HG03432 (cell line): Measurements from ENCODE around the gene ZNF688.
"Not testable (repeated sequence)": the region's sequence is repeated elsewhere in the genome, so short reads cannot be mapped to it uniquely, and the experiment has no call there.

Experiments
- ATAC-seq: cut with Tn5 transposase; IDR thresholded peaks from one replicate; pipeline ENCODE4 v1.9.1; 2021; ENCODE audit warnings: mild to moderate bottlenecking, moderate library complexity; ENCODE audit not compliant: unreplicated experiment

The ZNF688 gene

DNA sequence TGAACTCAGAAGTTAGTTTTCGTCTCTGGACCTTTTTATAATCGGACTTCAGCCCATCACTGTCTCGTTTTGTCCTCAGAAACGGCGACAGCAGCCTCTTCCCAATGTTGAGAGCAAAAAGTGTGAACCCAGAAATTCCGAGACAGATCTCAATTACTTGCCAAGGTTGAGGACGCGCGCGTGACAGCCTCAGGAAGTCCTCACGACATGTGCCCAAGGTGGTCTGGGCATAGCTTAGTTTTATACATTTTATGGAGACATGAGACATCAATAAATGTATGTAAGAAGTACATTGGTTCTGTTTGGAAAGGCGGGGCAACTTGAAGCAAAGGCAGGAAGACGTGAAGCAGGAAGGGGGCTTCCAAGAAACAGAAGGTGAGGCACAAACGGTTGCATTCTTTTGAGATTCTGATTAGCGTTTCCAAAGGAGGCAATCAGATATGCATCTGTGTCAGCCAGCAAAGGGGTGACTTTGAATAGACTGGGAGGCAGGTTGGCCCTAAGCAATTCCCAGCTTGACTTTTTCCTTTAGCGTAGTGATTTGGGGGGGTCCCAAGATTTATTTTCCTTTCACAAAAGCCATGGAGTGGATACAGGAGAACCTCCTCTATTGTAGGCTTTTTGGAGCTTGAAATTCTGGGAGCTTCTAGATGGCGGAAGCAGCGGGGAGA lies 36.3 kb downstream of the ZNF688 start:
- ATAC-seq, result peak; percentile 5

DNA sequence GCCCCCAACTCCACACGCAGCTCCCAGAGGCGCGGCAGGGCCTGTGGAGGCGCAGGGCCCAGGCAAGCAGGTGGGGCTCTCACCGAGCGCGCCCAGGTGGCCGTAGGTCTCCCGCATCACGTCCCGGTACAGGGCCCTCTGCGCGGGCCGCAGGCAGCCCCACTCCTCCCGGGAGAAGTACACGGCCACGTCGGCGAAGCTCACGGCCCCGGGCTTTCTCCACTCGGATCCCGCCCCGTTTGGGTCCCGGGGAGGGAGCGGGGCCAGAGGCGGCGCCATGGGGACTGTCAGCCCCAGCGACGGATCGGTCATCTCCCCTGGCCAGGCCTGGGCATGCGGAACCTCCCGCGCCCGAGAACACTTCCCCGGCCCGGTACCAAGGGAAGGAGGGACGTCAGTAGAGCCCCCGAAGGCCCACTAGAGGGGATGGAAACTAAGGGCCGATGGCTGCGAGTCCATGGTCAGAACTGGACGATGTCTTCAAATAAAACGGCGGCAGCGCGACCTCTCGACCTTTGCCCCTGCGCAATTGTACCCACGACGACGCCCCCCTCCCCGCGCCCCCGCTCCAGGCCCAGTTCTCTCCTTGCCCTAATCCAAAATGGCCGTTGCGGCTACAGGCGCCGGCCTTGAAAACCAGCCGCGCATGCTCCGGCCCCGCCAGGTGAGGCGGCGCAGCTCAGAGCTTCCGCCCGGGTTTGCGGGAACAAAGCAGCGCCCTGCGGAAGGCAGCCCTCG lies 37.0 kb downstream of the ZNF688 start, which contains the start of gene ZNF747:
Gene ZNF747, minus strand, starts transcription at position 491 of the 738 bp plus-strand sequence. Its CDS starts 179 bp downstream, at position 312.
- ATAC-seq, result peak; percentile 70

DNA sequence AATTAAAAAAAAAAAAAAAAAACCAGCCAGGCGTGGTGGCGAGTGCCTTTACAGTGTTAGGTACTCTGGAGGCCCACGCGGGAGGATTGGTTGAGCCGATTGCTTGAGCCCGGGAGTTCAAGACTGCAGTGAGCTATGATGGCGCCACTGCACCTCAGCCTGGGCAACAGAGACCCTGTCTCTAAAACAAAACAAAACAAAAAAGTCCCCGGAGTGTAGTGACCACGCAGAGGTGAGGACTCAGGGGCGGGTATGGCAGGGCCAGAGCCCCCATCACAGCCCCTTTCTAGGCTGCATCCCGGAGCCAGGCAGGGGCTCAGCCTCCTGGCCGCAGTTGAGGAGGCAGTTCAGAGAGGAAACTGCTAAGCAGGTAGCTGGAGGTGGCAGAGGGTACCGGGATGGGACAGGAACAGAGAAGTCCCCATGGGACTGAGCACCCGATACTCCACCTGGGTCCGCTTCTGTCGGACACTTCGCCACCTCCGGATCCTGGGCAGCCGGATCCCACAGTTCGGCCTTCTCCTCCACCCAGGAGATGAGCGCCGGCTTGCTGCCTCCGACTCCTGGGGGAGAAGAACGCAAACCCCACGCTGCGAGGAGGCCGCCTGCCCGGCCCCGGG lies 37.7 kb downstream of the ZNF688 start:
- ATAC-seq, result peak; percentile 20

DNA sequence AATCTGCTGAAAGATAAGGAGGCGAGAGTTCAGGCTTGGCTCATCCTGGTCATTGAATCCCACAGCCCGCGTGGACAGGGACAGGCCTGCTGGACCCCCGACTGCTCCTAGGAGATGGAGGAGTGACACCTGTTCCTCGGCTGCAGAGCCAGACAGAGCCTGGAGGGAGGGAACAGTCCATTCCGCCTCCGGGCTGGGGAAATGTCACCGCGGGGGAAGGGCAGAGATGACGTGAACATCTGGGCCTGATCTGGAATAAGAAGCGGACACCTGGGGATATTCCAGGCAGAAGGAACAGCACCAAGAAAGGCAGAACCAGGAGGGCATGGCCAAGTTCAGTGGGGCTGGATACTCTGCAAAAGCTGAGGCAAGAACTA lies 38.4 kb downstream of the ZNF688 start:
- no peak for ATAC-seq

DNA sequence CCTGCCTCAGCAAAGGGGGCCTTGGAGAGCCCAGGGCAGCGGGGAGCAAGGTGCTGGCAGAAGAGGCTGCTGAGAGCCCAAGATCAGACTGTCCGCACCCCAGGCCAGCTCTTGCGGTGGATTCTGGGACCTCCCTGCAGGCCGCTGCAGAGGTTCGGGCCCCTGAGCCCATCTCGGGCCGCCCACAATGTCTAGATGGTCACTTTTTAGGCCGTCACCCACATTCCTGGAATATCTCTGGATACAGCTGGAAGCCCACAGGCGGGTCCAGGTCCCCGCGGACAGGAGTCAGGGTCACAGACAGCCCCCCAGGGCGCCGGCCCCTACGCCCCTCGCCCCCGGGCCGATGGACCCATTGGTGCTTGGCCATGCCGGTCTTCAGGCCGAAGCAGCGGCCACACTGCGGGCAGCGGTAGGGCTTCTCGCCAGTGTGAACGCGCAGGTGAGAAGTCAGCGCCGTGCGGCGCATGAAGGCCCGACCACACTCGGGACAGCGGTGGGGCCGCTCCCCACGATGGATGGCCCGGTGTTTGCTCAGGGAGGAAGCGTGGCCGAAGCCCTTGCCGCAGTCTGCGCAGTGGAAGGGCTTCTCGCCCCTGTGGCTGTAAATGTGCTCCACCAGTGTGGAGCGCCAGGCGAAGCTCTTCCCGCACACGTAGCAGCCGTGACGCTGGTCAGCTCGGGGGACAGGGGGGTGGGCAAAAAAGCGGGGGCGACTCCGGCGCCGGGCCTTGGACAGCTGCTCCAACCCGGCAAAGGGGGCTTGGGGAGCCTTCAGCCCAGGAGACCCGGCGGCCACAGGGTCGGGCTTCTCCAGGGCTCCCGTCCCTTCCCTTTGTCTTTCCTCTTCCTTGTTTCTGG lies 39.0 kb downstream of the ZNF688 start:
- no peak for ATAC-seq

DNA sequence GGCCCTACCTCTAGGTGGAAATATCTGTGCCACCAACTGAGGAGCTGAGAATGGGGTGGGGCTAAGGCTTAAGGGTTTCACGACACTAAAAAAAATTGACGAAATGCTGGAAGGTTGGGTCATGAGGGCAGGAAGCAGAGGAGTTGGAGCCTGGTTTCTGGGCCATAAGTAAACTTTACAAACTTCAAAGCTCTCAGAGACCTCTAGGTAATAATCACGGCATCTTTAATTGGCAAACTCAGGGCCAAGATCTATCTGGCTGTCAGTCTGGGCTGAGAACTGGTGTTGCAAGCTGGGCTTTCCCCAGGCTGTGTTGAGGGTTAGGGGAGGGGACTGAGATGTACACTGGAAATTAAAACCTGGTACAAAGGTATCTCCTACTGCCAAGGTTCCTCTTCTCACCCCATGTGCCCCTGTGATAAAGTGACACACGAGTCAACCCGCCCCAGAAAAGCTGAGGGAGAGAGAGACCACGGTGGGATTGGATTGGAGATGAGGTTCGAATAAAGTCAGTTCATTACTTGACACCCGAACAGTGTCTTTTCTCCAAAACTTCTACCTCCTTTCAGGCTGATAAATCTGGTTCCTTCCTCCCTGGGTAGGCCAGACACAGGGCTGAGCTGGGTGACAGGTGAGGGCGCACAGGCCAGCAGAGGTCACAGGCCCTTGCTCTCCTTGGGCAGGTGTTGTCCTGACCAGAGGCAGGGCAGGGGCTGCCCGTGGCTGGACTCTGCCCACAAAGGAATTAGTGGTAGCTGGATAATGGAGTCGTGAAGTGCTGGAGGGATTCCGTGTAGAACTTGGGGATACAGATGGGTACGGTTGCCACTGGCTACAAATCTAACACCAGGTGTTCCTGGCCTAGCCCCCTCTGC lies 41.1 kb downstream of the ZNF688 start:
- no peak for ATAC-seq

DNA sequence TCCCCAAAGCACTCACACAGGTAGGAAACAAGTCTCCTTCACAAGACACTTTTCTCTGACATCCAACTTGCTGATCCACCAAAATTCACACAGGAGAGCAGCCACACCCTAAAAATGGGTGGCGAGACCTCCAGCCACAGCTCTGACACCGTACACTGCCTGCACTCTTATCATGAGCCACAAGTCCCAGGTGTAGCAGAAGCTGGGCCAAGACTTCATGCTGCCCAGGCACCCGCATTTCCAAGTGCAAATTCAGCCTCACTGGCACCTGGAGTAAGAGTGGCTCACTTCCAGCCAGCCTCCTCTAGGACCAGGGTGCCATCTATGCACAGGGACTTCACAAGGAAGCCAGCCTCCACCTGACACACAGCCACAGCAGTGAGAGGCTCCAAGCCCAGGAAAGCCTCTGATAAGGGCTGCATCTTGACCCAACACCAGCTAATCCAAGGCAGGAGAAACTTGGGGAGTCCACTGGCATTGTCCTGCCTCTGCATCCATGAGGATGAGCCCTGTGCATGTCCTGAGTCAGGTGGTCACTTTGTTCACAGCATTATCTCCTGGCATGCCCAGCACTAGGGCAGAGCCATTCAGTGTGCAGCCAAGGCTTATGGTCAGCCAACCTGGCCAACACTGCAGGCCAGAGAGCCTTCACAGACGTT lies 42.6 kb downstream of the ZNF688 start:
- ATAC-seq, result no peak

DNA sequence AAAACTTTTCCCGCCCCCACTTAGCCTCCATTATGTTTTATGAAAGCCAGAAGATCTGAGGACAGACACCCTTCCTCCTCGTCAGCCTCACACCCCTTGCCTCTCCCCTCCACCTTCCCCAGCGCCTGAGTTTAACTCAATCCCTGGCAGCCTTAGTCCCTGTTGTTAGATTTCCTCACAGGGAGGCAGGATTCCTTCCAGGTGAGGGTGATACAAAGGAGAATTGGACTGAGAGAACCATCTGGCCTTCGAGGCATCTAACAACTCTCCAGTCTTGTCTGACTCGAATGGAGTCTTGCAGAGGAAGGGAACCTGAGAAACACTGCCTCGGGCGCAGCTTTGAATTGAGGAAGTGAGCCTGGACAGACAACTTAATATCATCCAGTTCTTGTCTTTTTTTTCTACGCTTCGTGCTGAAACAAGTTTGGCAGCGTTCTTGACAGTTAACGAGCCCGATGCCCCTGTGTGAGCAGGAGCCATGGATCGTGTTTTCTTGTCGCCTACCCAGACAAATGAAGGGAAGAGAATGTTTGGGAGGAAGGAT lies 43.8 kb downstream of the ZNF688 start:
- ATAC-seq, result no peak

DNA sequence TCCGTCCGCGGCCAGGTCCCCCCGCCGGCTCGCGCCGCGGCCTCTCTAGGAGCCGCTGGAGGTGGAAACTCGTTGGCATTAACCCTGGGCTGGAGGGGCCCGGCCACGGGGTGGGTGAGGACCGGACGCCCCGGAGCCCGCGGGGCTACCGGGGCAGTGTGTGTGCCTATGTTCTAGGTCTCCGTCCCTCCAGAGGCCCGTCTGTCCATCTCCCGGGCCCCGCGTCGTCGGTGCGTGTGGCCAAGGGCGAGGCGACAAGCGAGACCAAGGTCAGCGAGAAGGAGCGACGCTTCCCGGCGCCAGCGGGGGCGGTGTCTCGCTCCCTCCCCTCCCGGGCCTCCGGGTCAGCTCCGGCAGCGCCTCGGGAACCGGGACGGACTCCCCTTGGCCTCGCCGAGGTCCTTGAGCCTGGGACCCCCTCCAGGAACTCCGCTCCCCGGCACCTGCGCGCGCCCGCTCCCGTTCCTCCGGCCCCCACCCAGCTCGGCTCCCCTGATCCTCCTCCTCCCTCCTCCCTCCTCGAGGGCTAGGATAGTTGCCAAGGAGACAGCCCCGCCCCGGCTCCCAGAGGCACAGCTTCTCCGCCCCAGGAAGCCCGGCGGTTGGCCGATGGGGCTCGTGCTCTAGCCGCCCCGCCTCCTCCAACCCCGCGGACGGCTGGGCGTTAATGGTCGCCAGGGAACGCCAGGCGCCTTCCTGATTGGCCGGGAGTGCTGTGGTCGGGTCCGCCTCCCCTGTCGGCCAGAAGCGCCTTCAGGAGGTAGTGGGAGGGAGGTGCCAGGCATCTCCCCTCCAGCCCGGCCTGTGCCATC lies 44.5 kb downstream of the ZNF688 start:
- peak; percentile 84 for ATAC-seq

DNA sequence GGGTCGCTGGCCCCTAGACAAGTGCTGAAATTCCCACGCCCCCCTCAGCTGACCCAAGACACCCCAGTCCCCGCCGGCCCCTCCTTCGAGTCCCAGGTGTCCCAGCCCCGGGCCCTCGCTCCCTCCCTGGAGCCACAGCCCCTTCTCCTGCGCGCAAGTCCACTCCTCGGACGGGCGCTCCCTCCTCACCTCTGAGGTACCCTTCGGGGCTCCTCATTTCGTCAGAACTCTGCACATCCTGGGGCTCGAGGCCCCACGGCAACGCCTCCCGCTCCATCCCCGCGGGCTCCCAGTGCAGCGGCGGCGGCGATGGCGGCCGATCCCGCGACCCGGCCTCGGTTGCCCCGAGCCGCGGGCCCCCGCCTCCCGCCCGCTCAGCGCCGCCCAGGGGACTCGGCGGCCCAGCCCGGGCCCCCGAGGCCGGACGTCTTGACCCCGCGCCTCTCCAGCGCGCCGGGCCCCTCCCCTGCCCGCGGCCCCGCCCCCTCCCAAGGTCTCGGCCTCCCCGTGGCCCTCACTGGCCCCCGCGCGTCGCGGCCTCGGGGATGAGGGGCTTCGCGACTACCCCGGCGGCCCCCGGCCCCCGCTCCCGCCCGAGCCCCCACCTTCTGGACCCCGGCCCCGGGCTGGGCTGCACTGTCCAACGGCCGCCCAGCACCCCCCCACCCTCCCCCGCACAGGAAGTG lies 45.2 kb downstream of the ZNF688 start, which contains the start of gene ZNF768:
Gene ZNF768, minus strand, starts transcription at position 430 of the 686 bp plus-strand sequence. Its CDS starts 153 bp downstream, at position 277.
- peak; percentile 26 for ATAC-seq

DNA sequence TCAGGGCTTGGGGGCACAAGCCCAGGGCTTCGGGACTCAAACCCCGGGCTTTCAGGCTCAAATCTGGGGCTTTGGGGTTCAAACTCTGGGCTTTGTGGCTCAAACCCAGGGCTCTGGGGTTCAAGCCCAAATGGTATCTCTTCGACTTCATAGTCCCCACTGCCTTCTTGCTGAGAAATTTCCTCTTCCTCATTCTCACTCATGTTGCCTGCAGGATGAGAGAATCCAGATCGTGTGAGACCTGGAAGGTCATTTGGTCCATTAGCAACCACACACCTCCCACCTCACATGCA lies 45.7 kb downstream of the ZNF688 start:
- no peak for ATAC-seq

DNA sequence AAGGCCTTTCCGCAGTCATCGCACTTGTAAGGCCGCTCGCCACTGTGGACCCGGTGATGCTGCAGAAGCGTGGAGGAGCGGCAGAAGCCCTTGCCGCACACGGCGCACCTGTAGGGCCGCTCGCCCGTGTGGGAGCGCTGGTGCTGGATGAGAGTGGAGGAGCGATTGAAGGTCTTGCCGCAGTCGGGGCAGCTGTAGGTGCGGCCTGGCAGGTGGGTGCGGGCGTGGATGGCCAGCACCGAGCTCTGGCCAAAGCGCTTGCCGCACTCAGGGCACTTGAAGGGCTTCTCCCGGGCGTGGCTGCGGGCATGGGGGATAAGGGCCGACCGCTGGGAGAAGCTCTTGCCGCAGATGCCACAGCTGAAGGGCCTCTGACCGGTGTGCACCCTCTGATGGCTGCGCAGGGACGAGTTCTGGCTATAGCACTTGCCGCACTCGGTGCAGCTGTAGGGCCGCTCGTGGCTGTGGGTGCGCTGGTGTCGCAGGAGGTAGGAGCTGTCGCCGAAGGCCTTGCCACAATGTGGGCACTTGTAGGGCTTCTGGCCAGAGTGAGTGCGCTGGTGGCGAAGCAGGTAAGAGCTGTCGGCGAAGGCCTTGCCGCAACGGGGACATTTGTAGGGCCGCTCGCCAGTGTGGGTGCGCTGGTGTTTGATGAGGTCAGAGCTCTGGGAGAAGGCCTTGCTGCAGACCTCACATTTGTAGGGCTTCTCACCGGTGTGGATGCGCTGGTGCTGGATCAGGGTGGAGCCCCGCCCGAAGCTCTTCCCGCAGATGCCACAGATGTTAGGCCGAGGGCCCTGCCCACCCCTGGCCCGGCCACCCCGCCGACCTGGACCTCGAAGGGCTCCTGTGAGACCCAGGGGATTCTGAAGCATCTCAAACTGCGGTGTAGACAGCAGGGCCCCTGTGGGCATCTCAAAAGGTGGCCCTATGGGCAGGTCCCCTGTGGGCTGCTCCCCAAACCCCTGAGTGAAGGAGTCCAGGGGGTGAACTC lies 46.6 kb downstream of the ZNF688 start:
- ATAC-seq, result no peak

DNA sequence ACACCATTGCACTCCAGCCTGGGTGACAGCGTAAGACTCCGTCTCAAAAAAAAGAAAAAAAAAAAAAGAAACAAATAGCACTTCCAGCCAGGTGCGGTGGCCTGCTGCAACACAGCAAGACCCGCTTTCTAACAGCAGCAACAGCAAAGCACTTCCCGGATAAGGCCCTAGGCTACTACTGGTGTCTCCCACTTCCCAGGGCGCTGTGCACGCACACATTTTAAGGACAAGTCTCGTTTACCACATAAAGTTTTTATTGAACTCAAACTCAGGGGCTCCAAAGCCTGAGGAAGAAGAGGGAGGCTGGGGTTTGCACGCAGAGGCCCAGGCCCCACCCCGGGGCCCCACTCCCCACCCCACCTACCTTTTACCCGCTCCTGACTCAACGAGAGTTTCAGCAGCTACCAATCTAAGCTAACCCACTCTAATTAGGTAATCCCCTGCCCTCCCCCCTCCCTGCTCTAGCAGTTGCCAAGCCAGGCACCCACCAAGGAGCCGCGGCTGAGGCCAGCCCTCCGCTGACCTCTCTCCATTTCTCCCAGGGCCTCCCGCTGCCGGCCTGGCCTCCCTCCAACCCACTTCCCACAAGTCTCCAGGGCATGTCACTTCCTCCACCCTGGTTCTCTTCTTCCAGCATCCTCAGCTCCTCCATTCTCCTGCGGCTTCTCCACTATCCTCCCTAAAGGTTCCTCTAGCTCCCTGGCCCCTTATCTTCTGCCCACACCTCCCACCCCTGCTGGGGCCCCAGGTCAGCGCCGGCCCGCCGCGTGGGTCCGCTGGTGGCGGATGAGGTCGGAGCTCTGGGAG lies 47.5 kb downstream of the ZNF688 start:
- no peak for ATAC-seq

DNA sequence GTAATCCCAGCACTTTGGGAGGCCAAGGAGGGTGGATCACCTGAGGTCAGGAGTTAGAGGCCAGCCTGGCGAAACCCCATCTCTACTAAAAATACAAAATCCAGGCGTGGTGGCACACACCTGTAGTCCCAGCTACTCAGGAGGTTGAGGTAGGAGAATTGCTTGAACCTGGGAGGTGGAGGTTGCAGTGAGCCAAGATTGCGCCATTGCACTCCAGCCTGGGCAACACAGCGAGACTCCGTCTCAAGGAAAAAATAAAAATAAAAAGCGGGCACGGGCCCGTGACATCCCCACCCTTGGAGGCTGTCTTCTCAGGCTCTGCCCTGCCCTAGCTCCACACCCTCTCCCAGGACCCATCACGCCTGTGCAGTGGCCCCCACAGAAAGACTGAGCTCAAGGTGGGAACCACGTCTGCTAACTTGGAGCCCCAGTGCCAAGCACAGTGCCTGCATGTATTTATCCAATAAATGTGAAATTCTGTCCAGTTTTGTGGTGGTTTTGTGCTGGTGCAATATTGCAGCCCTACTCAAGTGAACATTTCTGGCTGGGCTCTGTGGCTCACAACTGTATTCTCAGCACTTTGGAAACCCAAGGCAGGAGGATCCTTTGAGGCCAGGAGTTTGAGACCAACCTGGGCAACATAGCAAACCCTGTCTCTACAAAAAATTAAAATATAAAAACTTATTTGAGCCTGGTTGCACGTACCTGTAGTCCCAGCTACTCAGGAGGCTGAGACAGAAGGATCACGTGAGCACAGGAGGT lies 48.6 kb downstream of the ZNF688 start:
- not testable (repeated sequence) for ATAC-seq
